Activated effector memory CD4-positive, alpha-beta T cell treated with anti-CD3 and anti-CD28 coated beads, Interleukin-2, amount 50 U/mL, for 16 hours (primary cell): ENCODE data around the gene SOX6.
"Not testable (repeated sequence)": the region's sequence is repeated elsewhere in the genome, so short reads cannot be mapped to it uniquely, and the experiment has no call there.

Source experiments
- DNase-seq: peaks from one replicate; pipeline ENCODE4 v3.0.0-alpha.2; 2020

Gene SOX6

DNA sequence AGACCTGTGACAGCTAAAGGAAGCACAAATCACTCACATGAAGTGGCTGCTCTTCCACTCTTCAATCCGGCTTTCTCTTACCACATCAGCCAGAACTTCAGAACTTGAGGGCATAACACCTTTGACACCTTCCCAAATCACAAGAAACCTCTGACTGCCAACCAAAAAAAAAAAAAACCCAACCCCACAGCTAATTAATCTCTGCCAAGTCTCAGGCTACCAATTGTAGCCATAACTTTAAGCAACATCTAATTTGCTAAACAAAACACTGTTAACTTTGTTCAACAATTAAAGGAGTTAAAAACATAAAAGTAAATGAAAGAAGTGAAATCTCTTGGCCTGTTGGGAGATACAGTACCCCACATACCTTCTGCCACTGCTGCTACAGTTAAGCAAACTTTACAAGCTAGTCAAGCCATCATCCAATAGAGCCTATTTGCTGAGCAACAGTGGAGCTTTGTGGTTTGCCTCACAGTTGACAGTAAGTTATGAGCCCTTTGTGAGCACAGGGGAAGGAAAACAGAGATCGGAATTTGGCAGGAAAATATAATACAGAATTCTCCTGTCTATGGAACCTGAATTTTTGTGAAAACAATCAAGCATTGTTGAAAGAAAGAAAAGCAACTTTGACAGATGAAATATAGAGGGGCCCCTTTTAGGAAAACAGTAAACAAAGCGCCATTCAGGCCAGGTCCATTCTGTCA, at the start of gene SOX6:
Gene SOX6 (minus strand): TSS at position 490 of the 704 bp plus-strand sequence. CDS start 15,298 bp downstream, outside the sequence.
- DNase-seq: no peak

DNA sequence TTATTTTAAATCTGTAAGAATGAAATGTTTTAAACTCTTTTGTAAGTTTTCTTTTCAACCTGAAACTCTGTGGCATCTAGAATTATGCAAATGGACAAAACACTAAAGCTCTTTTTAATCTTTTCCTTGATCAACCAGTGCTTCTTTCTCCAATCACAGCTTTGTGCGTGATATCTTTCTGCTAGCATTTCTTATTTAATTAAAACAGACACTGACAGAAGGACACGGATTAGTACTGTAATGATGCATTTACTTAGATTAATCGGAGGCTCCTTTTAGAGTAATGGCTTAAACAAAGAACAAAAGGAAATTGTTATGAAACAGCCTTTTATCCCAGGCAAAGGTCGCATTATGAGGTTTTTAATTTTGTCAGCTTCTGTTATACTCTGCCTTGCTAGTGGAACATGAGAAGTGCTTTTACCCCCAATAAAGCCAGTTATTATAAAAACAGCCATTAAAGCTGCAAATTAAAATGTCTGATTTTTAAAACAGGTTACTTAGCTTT, 48.5 kb upstream of the SOX6 start:
- DNase-seq: no peak

DNA sequence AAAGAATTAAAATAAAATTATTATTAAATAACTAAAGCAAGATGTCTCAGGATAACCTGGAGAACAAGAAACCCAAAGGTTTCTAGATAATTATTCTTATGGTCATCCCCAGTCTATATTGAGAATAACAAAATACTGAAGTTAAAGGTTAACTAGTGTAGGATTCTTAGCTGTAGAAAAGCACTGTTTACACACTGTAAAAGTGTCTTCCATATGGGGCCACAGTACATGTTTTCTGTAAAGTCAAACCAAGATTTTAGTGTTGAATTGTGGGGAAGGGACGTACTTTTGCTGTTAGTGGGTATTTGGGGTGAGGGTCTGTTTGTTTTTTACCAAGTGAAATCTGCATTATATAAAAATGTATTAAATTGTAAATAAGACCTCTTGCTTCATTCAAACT, 47.5 kb upstream of the SOX6 start:
- no peak for DNase-seq

GRCh38 chr11:16403448-16403803, 47.1 kb upstream of the SOX6 start:
- no peak for DNase-seq

- no peak for DNase-seq
Measured at GRCh38 chr11:16402654-16403447, 46.5 kb upstream of the SOX6 start.

DNA sequence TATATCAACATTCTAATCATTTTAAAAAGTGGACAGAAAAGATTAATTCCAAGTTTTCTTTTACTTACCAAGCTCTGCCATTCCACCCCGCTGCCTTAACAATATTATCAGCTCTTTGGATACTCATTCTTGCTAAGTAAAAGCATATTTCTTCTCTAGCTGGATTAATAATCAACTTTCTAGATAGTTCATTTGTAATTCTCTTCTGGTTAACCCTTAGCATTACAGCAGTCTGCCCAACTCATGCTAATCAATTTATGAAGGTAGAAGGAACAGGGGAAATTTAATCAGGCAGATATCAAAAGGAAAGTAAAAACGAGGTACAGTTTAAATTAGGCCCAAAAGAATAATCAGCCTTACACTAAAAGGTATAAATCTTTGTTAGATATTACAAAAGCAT, 41.0 kb upstream of the SOX6 start:
- no peak for DNase-seq

GRCh38 chr11:16395601-16396000, 39.3 kb upstream of the SOX6 start:
- no peak for DNase-seq

GRCh38 chr11:16394947-16395346, 38.6 kb upstream of the SOX6 start:
- no peak for DNase-seq

DNA sequence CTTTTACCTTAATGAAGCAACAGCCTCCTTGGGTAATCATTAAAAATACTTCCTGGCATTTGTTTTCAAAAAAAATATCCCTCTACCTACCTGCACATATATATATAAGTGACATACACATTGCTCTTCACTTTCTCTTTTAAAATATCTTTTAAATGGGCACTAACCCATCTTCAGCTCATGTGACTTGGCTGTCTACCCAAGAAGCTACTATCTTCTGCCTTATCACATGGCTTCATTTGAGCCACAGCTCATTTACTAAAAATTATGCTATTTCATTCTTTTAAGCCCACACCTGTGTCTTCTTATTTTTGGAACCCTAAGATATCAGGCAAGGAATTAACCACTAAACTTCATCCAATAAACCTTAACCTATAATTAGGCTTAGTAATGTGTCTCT, 37.0 kb upstream of the SOX6 start:
- no peak for DNase-seq

DNA sequence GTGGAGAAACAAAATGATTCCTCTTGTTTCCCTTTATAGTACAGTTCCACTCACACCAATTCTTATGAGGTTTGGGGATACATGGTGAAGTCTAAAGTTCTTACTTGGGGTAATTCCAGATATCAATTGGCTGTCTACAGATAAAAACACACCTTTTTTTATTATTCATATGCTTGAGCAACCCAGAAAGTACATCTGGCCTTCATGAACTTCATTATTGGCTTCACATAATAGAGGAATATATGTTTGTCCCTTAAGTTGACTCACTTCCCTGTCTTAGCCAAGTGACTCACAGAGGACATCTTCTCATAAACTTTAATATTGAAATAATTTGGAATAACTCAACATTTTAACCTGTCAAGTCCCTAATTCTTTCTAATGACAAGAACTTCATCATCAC, 36.3 kb upstream of the SOX6 start:
- DNase-seq: no peak

GRCh38 chr11:16390826-16391225, 34.5 kb upstream of the SOX6 start:
- not testable (repeated sequence) for DNase-seq

- DNase-seq: no peak
Measured at GRCh38 chr11:16385099-16385498, 28.8 kb upstream of the SOX6 start.

DNA sequence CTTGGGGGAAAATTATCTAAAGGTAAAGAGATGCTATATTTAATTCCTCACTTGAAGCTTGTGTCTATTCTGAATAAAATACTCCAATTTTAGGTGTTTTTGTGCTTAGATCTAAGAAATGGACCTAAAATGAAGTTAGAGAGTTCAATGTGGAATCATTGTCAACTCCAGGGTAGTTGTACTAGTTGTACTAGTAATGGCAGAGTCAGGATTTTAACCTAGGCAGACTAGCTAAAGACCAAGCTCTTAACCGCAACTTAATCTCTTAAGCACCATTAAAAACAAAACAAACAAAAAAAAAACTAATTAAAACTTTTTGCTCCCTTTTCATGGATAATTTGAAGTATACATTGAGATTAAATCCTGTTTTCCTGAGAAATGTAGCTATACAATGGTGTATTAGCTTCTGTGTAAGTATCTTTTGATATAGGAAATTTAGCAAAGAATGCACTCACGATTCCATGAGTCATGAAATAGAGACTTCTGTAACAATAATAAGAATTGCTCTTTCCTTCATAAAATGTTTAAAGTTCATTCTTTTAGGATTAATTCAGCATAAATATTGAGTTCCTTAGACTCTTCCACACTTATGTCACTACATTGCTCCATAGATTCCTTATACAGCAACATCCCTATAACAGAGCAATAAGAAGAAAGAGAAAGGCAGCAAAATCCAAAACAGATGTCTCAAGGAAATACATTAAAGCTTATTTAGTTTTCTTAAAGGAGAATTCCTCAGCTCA, 26.5 kb upstream of the SOX6 start:
- no peak for DNase-seq

GRCh38 chr11:16382186-16382585, 25.8 kb upstream of the SOX6 start:
- no peak for DNase-seq

GRCh38 chr11:16380941-16381568, 24.7 kb upstream of the SOX6 start:
- DNase-seq: no peak

DNA sequence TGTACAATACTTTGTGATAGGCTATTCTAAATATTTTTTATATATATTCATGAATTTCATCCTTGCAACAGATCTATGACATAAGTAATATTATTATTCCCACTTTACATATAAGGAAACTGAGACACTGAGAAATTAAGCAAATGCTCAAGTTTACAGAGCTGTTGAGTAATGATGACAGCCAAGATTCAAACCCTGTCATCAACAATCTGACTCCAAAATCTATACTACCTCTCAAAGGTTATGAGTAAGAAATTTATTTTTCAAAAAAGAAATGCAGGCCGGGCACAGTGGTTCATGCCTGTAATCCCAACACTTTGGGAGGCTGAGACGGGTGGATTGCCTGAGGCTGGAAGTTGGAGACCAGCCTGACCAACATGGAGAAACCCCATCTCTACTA, 22.6 kb upstream of the SOX6 start:
- no peak for DNase-seq

- DNase-seq: no peak
Measured at GRCh38 chr11:16377746-16378145, 21.4 kb upstream of the SOX6 start.

DNA sequence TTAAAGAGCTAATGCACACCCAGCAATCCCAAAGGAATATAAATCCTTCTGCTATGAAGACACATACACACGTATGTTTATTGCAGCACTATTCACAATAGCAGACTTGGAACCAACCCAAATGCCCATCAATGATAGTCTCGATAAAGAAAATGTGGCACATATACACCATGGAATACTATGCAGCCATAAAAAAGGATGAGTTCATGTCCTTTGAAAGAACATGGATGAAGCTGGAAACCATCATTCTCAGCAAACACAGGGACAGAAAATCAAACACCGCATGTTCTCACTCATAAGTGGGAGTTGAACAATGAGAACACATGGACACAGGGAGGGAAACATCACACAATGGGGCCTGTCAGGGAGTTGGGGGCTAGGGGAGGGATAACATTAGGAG, 19.3 kb upstream of the SOX6 start:
- DNase-seq: not testable (repeated sequence)

GRCh38 chr11:16373768-16374167, 17.4 kb upstream of the SOX6 start:
- DNase-seq: no peak

GRCh38 chr11:16372355-16372754, 16.0 kb upstream of the SOX6 start:
- no peak for DNase-seq

DNA sequence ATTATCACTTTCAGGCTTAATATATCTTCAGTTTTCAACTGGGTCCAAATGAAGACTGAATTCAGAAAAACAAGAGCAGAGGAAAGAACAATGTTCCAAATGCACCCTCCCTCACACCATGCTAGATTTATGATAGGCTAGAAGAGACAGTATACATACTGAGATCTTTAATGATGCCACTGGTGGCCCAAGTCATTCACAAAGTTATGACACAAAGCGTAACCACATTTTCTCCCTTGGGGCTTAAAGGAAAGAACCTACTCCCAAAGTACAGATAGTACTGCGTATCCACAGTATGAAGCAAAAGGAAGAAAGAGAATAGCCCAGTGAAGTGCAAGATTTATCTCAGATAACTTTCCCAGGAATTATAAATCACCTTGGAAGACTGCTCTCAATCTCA, 10.9 kb upstream of the SOX6 start:
- DNase-seq: no peak

DNA sequence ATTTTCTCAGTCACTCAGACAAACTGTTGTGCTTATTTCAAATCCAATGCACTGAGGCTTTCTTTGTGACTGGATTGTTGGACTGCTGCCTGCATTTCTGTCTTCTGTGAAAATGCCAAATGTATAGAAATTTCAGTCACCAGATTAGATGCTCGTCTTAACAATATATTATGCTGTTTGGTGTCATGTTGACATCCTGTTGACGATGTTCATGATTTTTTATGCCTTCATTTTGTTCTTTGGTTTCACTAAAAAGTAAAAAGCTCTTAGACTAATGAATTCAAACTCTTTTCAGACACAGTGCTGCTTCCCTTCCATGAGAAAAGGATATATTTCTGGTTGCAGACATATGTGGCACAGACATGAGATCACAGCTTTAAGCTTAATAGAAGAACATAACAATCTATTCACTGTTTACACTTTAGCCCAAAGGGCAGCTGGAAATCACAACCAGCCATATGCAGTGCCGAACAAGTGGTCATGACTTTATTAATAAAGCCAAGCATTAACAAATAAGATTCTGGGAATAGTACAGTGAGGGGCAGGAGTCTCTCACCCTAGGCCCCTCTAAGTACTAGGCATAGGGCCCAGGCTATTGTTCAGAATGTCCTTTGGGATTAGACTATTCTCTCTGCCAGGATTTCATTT, 9.4 kb upstream of the SOX6 start:
- DNase-seq: no peak

DNA sequence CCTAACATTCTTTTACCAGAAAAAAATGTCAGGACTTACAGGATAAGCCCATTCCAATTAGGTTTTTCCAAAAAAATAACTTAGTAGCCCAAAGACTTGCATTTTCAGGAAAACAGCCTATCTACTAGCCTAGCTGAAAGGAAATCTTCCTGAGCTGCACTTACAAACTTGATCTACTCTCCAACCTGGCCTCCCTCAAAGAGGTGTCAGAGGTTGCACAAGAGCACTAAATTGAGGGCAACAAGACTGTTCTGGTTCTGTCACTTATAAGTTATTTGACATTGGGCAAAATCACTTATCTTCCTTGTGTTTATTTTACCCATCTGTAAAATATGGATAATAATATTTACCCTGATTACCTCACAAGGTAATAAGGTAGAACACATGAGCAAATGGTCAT, 7.9 kb upstream of the SOX6 start:
- no peak for DNase-seq
